COLO829 (cell line): Measurements from ENCODE around the gene DTNA.

Experiments used
- DNase-seq: peaks from one replicate; pipeline ENCODE4 v3.0.0; 2012; ENCODE audit warnings: low spot score

The DTNA gene

GRCh38 chr18:34859496-34859895 lies 149.4 kb downstream of the DTNA start:
- DNase-seq = no peak

- DNase-seq = no peak
These were observed 152.5 kb downstream of the DTNA start for GRCh38 chr18:34862561-34862960.

DNA sequence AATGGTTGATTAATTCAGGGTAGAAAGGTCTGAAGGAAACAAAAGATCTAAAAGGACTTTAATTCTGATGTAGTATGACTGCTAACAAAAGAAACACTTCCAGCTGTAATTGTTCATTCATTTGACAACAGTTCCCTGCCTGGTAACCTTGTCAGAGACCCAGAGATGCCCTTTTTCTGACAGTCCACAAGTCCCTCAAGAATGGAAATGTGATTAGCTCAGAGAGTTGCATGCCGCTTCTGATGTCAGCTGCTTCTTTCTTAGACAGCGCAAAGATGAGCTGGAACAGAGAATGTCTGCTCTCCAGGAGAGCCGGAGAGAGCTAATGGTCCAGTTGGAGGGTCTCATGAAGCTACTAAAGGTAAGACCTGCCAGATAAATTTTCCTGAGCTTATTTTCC lies 153.6 kb downstream of the DTNA start:
- DNase-seq = no peak

DNA sequence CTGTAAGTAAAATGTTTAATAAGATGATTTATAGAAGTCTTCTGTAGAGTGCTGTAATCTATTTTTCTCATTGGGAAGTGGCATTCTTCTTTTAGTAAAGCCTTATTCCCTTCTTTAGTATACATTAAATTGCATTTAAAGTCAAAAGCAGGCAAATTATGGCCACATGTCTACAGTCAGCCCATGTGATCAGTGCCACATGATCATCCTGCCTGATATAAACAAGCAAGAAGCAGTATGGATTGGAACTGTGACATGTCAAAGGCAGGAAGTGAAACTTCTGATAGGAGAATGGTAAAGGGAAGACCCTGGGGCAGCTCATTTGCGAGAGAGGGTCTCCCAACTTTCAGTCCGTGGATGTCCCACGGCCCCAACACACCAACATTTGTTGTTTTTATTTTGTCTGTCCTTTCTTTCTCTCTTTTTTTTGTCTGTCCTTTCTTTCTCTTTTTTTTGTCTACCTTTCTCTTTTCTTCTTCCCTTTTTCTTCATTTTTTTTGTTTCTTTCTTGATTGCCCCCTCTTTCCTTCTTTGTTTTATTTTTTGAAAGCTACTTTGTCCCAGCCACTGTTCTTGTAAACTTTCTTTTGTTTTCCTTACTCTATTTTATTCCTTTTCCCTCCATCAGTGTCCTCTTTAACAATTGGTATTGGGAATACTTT lies 154.9 kb downstream of the DTNA start:
- DNase-seq = no peak

DNA sequence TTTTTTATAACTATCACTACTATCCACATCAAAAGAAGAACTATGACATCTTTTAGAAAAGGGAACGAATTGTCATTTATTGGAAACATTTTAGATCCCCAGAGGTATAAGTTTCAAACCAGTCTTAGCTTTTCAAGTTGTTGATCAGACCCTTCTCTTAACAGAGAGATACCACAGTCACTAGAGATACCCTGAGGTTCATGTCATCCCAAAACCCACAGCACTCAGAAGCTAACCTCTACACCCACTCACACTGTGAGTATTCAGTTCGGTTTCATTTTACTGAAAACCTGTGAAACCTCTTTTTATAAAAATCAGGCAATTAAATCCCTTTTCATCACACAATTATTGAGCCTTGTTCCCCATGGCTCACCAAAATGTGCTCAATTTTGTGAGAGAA lies 156.2 kb downstream of the DTNA start:
- no peak for DNase-seq

- DNase-seq = no peak
These were observed 156.6 kb downstream of the DTNA start for GRCh38 chr18:34866739-34867138.

DNA sequence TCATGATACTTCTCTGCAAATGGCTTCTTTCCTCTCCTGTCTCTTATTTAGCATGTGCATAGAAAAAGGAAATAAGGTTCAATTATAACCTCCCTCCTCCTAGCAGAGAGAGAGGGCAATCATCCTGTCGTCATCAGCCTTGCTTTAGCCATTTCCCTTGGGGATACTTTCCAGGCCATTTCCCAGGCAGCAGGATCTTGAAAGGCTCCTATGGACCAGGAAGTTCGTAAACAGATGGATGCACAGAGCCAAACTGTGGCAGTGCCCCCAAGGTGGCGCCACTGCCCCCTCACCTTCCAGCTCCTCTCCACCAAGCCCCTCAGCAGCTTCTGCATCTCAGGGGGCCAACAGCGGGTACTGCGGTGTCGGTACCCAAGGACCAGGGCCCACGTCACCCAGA lies 157.4 kb downstream of the DTNA start:
- DNase-seq = peak; percentile 1

DNA sequence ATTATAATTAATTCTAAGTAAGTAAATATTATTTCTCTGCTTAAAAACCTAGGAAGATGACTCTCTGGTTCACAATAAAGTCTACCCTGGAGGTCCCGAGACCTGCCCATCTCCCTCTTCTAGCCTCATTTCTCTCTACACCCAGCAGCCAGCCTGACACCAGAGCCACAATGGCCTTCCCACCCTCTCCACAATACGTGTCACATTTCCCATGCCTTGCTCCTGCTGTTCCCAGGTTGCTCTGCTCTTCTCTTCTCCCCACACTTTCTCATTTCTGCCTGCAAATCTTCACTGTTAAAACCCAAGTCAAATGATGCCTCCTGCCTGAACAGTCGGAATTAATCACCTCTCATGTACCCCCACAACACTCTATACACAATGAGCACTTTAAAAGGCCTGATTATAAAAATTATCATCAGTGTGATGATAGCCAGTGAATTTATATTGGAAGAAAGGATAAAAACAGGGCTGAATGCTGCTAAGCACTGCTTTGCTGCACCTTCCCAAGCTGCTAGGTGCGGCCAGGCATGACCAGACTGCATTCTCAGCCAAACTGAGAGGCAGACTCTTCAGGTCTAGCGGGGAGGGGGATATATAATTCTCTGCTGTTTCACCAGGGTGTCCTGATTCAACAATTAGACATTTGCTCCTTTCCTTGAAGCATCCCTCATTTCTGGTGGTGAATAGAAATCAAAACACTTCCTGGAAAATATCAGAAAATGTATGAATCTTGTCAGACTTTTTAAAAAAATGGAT lies 160.6 kb downstream of the DTNA start:
- no peak for DNase-seq

DNA sequence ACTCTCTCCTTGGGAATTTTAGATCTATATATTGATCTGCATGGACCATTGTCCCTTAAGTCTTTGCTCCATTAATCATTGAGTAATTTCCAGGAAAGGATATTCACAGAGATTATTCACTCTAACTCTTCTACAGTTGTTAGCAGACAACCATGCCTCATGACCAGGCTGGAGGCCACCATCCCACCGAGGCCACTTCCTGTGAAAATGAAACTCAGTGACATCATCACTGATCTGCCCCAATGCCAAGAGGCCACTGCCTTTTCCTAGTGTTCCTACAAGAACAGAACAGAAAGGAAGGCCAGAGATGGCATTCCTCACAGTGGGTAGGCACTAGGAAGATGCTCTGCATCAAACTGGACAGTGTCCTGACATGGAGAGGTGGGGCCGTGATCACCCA lies 161.3 kb downstream of the DTNA start:
- DNase-seq = no peak

GRCh38 chr18:34872066-34872465 lies 162.0 kb downstream of the DTNA start:
- no peak for DNase-seq

- no peak for DNase-seq
These were observed 164.0 kb downstream of the DTNA start for GRCh38 chr18:34873986-34874580.

DNA sequence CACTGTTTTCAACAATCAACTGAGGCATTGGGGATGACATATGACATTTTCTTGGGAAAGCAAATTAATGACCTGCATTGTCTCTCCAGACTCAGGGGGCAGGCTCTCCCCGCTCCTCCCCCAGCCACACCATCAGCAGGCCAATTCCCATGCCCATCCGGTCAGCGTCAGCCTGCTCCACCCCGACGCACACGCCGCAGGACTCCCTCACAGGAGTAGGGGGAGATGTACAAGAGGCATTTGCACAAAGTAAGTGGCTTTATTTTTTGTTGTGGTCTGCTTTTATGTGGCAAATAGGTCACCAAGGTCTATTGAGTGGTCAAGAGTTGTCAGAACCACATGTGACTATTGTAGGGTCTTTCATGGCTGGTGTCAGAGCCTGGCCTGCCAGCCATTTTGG lies 165.1 kb downstream of the DTNA start:
- no peak for DNase-seq

DNA sequence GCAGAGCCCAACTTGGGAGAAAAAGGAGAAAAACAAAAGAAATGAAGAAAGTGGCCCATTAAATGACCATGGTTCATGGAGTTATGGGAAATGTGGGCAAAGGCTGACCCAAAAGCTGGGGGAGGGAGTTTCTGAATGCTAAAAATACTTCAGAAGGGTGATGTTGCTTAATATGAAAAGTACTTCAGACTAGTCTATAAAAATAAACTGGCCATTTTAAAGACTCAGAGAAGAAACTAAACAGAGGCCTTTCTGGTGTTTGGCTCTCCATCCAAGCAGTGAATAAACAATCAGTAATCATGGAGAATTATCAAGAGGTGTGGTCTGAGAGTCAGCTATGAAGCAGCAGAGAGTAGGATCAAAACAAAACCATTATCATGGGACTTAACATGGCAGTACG lies 170.3 kb downstream of the DTNA start:
- DNase-seq = no peak

GRCh38 chr18:34880882-34881834 lies 171.1 kb downstream of the DTNA start:
- peak; percentile 19 for DNase-seq

DNA sequence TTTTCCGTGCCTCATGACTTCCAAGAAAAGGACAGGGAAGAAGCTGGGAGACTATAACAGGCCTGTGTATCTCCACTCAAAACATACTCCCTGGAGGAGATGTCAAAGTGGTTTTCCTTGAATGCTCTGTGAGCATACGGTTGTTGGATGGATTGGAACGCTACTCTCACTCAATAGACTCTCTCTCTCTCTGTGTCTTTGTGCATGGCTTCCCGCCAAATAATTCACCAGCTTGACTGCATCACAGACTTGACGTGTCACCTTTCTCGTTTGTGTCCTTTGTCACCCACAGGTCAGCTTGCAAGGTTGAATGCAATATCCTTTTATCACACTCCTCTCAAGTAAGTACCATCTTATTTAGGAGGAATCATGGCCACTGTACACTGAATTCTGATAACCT lies 174.3 kb downstream of the DTNA start:
- no peak for DNase-seq

DNA sequence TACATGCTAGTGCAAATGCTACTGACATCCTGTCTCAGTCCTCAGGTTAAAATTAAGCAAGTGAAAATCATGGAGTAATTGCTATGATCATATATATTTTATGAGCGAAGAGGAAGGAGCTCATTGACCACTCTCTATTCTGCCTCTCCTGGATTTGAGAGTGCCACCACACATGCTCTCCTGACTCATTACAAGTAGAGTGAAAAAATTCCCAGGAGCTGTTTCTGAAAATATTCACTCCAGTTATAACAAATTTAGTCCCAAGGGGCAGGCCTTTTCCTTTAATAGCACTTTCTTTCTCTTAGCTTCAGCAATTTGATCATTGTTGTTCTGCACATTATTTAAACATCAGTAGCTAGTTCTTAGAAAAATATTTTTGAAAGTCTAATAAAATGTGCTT lies 176.1 kb downstream of the DTNA start:
- no peak for DNase-seq

DNA sequence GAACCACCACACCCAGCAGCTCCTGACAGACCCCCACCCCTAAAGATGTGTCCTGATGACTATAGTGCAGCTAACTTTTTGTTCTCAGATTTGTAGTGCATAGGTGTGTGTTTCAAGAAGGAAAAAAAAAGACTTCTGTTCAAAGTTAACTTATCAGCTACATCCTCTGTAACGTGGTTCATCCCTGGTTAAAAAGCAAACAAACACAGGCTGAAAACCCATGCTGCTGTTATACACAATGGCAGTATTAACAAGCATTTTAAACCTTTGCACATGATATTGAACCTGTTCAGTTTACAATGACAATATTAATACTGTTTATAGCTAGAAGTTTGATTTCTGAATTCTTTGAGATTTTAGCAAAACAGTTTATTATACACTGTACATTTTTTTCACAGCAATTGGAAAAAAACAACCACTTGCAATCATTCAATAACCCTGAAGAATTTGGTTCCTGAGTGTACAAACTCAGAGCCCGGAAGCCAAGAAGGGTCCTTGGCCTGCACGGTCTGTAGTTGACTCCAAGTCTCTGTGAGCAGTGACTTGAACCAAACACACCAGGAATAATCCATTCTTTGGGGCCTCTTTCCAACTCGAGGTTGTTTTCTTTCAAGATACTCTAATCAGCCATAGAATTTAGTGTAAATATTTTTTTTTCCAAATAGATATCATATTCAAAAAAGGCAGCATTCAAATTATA lies 177.9 kb downstream of the DTNA start:
- no peak for DNase-seq

GRCh38 chr18:34890486-34891085 lies 180.5 kb downstream of the DTNA start:
- DNase-seq = no peak

DNA sequence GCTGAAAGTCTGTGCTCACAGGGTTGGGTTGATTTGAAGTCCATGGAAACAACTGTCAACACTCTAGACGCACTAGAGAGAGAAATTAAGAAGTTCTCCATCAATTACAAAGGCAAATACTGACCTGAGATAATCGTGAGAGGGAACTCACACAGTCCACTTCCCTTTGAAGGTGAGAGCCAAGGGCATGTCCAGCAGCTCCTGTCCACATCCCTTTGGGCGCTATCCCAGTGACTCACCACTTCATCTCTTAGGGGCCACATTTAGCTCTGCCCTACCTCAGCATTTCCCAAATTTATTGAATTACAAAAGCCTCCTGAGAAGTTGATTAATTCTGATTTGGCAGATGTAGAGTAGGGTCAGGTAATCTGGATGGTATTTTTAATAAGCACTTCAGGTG lies 182.3 kb downstream of the DTNA start:
- DNase-seq = no peak

- DNase-seq = no peak
These were observed 183.1 kb downstream of the DTNA start for GRCh38 chr18:34893239-34893638.

- no peak for DNase-seq
These were observed 191.2 kb downstream of the DTNA start for GRCh38 chr18:34901299-34901698.
